ENCODE results near the gene SST. TPM values are rescaled to one million over a fixed set of nuclear protein-coding genes. Genes with fewer than 3 reads are reported as not detected.
A peak's percentile ranks its signal among the peaks of the same experiment; 100 is the strongest.

The SST gene
- total RNA-seq, 3 donors from 2014 or later: not detected

DNA sequence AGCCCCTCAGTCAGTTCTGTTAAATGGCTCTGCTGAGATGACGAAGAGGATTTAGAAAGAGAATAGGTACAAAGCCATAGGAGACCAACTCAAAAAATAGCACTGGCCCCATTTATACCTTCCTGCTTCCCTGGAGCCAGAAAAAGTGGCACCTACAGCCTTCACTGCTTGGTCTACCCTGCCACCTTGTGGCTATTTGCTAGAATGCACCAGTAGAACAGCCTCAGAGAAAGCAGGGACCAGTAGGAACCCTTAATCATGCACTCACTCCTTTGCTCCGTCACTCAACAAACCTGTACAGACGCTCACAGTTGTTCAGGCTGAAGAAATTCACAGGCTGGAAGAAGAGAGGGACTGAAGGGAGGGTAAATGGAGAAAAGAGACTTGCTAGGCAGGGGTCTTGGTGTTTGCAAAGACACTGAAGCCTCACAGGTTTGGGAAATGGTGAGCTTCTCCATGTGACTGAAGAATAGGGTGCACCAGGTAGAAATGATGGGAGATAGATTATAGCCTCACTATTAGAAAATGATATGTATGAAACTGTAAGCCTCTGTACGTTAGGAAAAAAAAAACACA lies 44.3 kb upstream of the SST start:
- H3K4me1 ChIP-seq: no peaks in the 10 kb centered on the region
- TF ChIP-seq, protein P1, sequence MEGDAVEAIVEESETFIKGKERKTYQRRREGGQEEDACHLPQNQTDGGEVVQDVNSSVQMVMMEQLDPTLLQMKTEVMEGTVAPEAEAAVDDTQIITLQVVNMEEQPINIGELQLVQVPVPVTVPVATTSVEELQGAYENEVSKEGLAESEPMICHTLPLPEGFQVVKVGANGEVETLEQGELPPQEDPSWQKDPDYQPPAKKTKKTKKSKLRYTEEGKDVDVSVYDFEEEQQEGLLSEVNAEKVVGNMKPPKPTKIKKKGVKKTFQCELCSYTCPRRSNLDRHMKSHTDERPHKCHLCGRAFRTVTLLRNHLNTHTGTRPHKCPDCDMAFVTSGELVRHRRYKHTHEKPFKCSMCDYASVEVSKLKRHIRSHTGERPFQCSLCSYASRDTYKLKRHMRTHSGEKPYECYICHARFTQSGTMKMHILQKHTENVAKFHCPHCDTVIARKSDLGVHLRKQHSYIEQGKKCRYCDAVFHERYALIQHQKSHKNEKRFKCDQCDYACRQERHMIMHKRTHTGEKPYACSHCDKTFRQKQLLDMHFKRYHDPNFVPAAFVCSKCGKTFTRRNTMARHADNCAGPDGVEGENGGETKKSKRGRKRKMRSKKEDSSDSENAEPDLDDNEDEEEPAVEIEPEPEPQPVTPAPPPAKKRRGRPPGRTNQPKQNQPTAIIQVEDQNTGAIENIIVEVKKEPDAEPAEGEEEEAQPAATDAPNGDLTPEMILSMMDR (IDR thresholded peaks at IDR 0.05): peak; percentile 75 to 93 (median 88)
- no peak for TF ChIP-seq POLR2A (IDR thresholded peaks at IDR 0.05)
- no peak overlapping the region for H3K27ac ChIP-seq
- peak; percentile 63 to 66 for DNase-seq (ENCODE audit: low spot score in 2 of 2)
- intact Hi-C loops (cut with DNase I; ENCODE audit: low total_unique reads): no loop called here
- no peaks in the 10 kb centered on the region for H3K36me3 ChIP-seq
- no peaks in the 10 kb centered on the region for H3K27me3 ChIP-seq
- no peaks in the 10 kb centered on the region for H3K9me3 ChIP-seq
- H3K4me3 ChIP-seq: no peak overlapping the region

DNA sequence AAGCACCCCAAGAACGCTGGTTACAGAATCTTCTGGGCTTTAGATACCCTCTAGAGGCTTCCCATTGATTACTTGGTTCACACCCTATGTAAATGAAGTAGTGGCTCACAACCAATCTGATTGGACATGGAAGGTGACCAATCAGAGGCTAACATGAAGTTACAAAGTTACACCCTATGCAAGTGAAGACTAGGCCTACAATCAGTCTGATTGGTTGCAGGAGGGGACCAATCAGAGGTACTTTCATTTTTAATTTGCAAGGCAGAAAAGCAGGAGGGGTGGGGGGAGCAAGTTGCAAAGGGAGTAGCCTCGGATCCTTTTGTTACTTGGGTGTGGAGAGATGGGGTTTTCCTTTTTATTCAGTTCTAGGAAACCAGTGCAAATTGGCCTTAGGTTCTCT lies 43.3 kb upstream of the SST start:
- Histone ChIP-seq H3K27ac (no peak overlapping the region), H3K4me3 (no peak overlapping the region), H3K27me3 (no peaks in the 10 kb centered on the region), H3K9me3 (no peaks in the 10 kb centered on the region), H3K4me1 (no peaks in the 10 kb centered on the region), H3K36me3 (no peaks in the 10 kb centered on the region)
- TF ChIP-seq, protein P1 (IDR thresholded peaks at IDR 0.05): no peak
- TF ChIP-seq POLR2AphosphoS5 (IDR thresholded peaks at IDR 0.05): no peak
- intact Hi-C loops (cut with DNase I; ENCODE audit: low total_unique reads): no loop called here
- no peak for DNase-seq (ENCODE audit: low spot score in 2 of 2)

DNA sequence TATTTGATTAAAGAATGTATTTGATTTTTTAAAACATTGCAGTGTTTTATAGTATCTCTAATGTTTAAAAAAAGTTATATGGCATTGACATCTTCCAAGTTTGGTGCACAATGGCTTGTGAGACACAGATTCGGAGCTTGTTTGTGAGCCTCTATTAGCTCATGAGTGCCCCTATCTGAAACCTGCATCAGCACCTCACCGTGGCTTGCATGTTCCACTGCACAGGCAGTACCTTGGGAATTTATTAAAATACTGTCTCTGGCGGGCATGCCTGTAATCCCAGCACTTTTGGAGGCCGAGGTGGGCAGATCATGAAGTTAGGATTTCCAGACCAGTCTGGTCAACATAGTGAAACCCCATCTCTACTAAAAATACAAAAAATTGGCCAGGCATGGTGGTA lies 39.0 kb upstream of the SST start:
- intact Hi-C loops (cut with DNase I; ENCODE audit: low total_unique reads): no loop called here
- H3K4me1 ChIP-seq: no peaks in the 10 kb centered on the region
- H3K27me3 ChIP-seq: no peaks in the 10 kb centered on the region
- no peak overlapping the region for H3K4me3 ChIP-seq
- no peak overlapping the region for H3K27ac ChIP-seq
- no peak for DNase-seq (ENCODE audit: low spot score in 2 of 2)
- no peaks in the 10 kb centered on the region for H3K9me3 ChIP-seq
- TF ChIP-seq POLR2A (IDR thresholded peaks at IDR 0.05) (no peak), POLR2AphosphoS5 (IDR thresholded peaks at IDR 0.05) (no peak)
- TF ChIP-seq, protein P1 (IDR thresholded peaks at IDR 0.05): no peak
- H3K36me3 ChIP-seq: no peaks in the 10 kb centered on the region

DNA sequence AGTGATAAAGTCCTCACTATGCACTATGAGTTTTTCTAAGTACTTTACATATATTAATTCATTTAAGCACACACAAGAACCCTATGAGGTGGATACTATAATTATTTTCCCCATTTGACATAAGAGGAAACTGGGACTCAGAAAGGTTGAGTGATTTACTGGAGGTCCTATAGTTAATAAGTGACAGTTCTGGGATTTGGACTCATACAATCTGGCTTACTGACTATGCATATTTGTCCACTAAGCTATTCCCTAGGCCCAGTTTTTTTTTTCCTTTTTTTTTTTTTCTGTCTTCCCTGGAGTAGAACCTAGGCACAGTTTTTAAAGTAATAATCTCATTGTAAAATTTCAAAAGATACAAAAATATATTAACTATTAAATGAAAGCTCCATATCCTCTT lies 38.5 kb upstream of the SST start:
- no peaks in the 10 kb centered on the region for H3K9me3 ChIP-seq
- H3K4me3 ChIP-seq: no peak overlapping the region
- intact Hi-C loops (cut with DNase I; ENCODE audit: low total_unique reads): no loop called here
- no peaks in the 10 kb centered on the region for H3K27me3 ChIP-seq
- H3K4me1 ChIP-seq: no peaks in the 10 kb centered on the region
- no peak for TF ChIP-seq POLR2A (IDR thresholded peaks at IDR 0.05)
- H3K36me3 ChIP-seq: no peaks in the 10 kb centered on the region
- DNase-seq (ENCODE audit: low spot score in 2 of 2): no peak
- H3K27ac ChIP-seq: no peak overlapping the region

DNA sequence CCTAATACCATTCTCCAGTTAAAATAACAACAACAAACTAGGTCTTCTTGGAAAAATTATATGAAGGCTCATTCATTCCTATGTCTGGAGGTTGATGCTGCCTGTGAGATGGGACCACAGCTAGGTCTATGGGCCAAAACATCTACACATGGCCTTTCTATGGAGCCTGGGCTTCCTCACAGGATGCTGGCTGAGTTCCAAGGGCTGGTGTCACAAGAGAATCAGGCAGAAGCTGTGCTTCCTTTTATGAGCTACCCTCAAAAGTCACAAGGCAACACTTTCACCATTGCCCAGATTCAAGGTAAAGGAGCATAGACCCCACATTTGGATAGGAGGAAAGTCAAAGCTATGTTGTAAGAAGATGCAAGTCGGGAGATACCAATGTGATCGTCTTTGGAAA lies 36.8 kb upstream of the SST start:
- no peaks in the 10 kb centered on the region for H3K36me3 ChIP-seq
- H3K27ac ChIP-seq: no peak overlapping the region
- no peaks in the 10 kb centered on the region for H3K4me1 ChIP-seq
- H3K9me3 ChIP-seq: no peaks in the 10 kb centered on the region
- DNase-seq (ENCODE audit: low spot score in 2 of 2): no peak
- H3K4me3 ChIP-seq: no peak overlapping the region
- H3K27me3 ChIP-seq: no peaks in the 10 kb centered on the region
- TF ChIP-seq POLR2AphosphoS5 (IDR thresholded peaks at IDR 0.05) (no peak), POLR2A (IDR thresholded peaks at IDR 0.05) (no peak)
- TF ChIP-seq, protein P1 (IDR thresholded peaks at IDR 0.05): no peak
- intact Hi-C loops (cut with DNase I; ENCODE audit: low total_unique reads): no loop called here

DNA sequence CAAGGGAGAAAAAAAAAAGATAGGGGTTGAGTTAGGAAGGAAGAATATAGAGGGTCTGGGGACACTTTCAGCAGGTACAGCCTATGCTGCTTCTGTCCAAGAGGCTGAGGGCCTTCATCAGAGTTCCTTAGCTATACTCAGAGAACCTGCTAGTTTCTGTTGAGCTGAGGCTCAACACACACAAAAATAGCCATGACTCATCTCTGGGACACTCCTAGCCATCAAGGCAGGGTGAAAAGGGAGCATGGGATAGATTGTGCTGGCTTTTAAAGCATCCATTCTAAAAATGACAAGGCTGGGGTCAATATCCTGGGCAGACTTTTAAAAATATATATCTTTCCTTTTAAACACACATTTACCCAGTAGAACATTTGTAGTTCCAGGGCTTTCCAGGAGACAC lies 35.0 kb upstream of the SST start:
- no peaks in the 10 kb centered on the region for H3K27me3 ChIP-seq
- intact Hi-C loops (cut with DNase I; ENCODE audit: low total_unique reads): no loop called here
- H3K4me3 ChIP-seq: no peak overlapping the region
- DNase-seq (ENCODE audit: low spot score in 2 of 2): no peak
- TF ChIP-seq POLR2AphosphoS5 (IDR thresholded peaks at IDR 0.05) (no peak), POLR2A (IDR thresholded peaks at IDR 0.05) (no peak)
- TF ChIP-seq, protein P1 (IDR thresholded peaks at IDR 0.05): no peak
- no peaks in the 10 kb centered on the region for H3K4me1 ChIP-seq
- no peaks in the 10 kb centered on the region for H3K9me3 ChIP-seq
- no peak overlapping the region for H3K27ac ChIP-seq
- H3K36me3 ChIP-seq: no peaks in the 10 kb centered on the region
